IPS DF 6.9 (cell line): ENCODE measurements around the gene CCT7.

Experiments used
- DNase-seq: peaks from one replicate; pipeline ENCODE4 v3.0.0-alpha.2; 2013; ENCODE audit warnings: low read depth, low spot score
- H3K27ac ChIP-seq: one replicate; pipeline ENCODE4 v1.5.1; 2013; ENCODE audit warnings: low read length, control low read depth
- H3K27me3 ChIP-seq: 2 replicates; pipeline ENCODE4 v1.6.1; 2013; ENCODE audit warnings: mild to moderate bottlenecking, low read length; ENCODE audit not compliant: control insufficient read depth, insufficient read depth
- H3K36me3 ChIP-seq: 2 replicates; pipeline ENCODE4 v1.6.1; 2013; ENCODE audit warnings: low read length; ENCODE audit not compliant: control insufficient read depth, insufficient read depth
- H3K4me1 ChIP-seq: 2 replicates; pipeline ENCODE4 v1.6.1; 2013; ENCODE audit warnings: low read length; ENCODE audit not compliant: control insufficient read depth, insufficient read depth
- H3K4me3 ChIP-seq: 2 replicates; pipeline ENCODE4 v1.5.1; 2013; ENCODE audit warnings: mild to moderate bottlenecking, low read length
- H3K9me3 ChIP-seq: 2 replicates; pipeline ENCODE4 v1.6.1; 2013; ENCODE audit warnings: low read length, inconsistent platforms; ENCODE audit not compliant: control insufficient read depth, insufficient read depth
- WGBS: extraction: QIAGEN DNeasy Blood & Tissue Kit; methylation state at CpG from one replicate; pipeline ENCODE4 v1.1.7; 2013; ENCODE audit warnings: mixed read lengths, missing lambda C conversion rate; ENCODE audit not compliant: insufficient read length, insufficient coverage; 5-methylcytosine and 5-hydroxymethylcytosine counted together

The CCT7 gene

GRCh38 chr2:73294239-73294638 is 60.1 kb downstream of the CCT7 start:
- WGBS: no CpG with 5 or more reads among the region's 2 CpGs
- H3K9me3 ChIP-seq: no peaks in the 10 kb centered on the region
- no peaks in the 10 kb centered on the region for H3K36me3 ChIP-seq
- no peak for DNase-seq
- peaks cover 25% of the 10 kb centered on the region for H3K27me3 ChIP-seq
- H3K4me1 ChIP-seq: peaks cover 3% of the 10 kb centered on the region; the same call in 1 of the 2 replicates
- H3K4me3 ChIP-seq: no peak overlapping the region
- no peak overlapping the region for H3K27ac ChIP-seq

DNA sequence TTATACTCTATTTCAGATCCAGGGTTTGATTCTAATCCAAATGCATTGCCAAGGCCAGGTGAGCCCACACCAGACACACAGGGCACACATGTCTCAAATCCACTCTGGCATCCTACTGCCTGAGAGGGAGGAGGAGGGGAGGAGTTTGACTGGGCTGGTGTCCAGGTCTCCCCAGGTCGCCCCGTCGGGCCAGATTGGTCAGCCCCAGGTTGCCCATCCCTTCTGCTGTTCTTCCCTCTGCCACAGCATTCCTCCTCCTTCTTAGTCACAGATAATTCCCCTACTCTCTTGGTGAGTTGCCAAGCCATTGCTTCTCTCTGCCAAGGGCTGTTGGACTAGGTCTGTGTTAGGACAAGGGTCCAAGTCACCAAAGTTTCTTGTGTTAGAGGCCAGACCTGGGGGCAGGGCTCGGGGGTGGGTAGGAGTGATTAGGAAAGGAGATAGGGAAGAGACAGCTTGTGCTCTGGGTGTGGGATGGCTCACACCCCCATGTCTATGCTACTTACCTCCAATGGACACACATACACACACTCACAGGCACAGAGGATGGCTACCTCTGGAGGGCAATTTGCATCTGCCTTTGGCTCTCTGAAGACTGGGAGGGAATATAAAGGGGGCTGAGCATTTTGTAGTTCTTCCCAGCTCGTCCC is 61.8 kb downstream of the CCT7 start:
- WGBS: no CpG with 5 or more reads among the region's 5 CpGs
- H3K4me3 ChIP-seq: no peak overlapping the region
- no peaks in the 10 kb centered on the region for H3K36me3 ChIP-seq
- H3K27ac ChIP-seq: no peak overlapping the region
- H3K4me1 ChIP-seq: peaks cover 3% of the 10 kb centered on the region; the same call in 1 of the 2 replicates
- no peak for DNase-seq
- no peaks in the 10 kb centered on the region for H3K9me3 ChIP-seq
- peaks cover 21% of the 10 kb centered on the region for H3K27me3 ChIP-seq

- peaks cover 10% of the 10 kb centered on the region for H3K27me3 ChIP-seq
- no peaks in the 10 kb centered on the region for H3K4me1 ChIP-seq
- H3K4me3 ChIP-seq: no peak overlapping the region
- no peak for DNase-seq
- WGBS: no CpG with 5 or more reads among the region's 2 CpGs
- H3K27ac ChIP-seq: no peak overlapping the region
- no peaks in the 10 kb centered on the region for H3K9me3 ChIP-seq
- H3K36me3 ChIP-seq: no peaks in the 10 kb centered on the region
Observed at GRCh38 chr2:73297151-73297559, 63.0 kb downstream of the CCT7 start.

DNA sequence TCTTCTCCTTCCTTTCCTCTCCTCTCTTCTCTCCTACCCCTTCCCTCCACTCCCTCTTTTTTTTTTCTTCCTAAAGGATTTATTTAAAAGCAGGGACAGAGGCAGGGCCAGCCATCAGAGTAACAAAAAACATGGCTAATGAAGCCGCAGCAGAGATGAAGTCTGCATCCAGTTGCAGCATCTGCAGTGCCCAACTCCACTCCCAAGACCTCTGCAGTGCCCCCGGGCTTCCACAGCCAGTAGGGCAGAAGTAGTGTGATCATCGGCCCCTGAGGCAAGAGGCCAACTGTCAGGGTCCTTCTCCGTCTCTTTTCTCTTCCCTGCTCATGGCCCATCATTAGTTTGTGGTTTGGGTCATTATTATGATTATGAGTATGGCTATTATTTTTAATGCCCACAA is 63.5 kb downstream of the CCT7 start:
- Histone ChIP-seq H3K4me3 (no peak overlapping the region), H3K9me3 (no peaks in the 10 kb centered on the region), H3K27ac (no peak overlapping the region), H3K27me3 (peaks cover 5% of the 10 kb centered on the region), H3K36me3 (no peaks in the 10 kb centered on the region), H3K4me1 (no peaks in the 10 kb centered on the region)
- no peak for DNase-seq
- WGBS: no CpG with 5 or more reads among the region's 4 CpGs

- no peak overlapping the region for H3K4me3 ChIP-seq
- H3K36me3 ChIP-seq: no peaks in the 10 kb centered on the region
- no peaks in the 10 kb centered on the region for H3K4me1 ChIP-seq
- no CpG with 5 or more reads among the region's 3 CpGs for WGBS
- H3K27ac ChIP-seq: no peak overlapping the region
- H3K9me3 ChIP-seq: no peaks in the 10 kb centered on the region
- no peaks in the 10 kb centered on the region; the same call in 1 of the 2 replicates for H3K27me3 ChIP-seq
- no peak for DNase-seq
Observed at GRCh38 chr2:73300926-73301325, 66.8 kb downstream of the CCT7 start.

- no peaks in the 10 kb centered on the region for H3K4me1 ChIP-seq
- H3K36me3 ChIP-seq: no peaks in the 10 kb centered on the region
- H3K4me3 ChIP-seq: no peak overlapping the region
- no CpG with 5 or more reads among the region's 4 CpGs for WGBS
- H3K27me3 ChIP-seq: no peaks in the 10 kb centered on the region; the same call in 1 of the 2 replicates
- H3K9me3 ChIP-seq: no peaks in the 10 kb centered on the region
- H3K27ac ChIP-seq: no peak overlapping the region
- no peak for DNase-seq
Observed at GRCh38 chr2:73301636-73302035, 67.5 kb downstream of the CCT7 start.
